ENCODE measurements around the gene FIG4. TPM values are rescaled to one million over a fixed set of nuclear protein-coding genes. Genes with fewer than 3 reads are reported as not detected.
A peak's percentile ranks its signal among the peaks of the same experiment; 100 is the strongest.

Gene FIG4
- total RNA-seq, 1 experiment from 2014 or later: 7.3 TPM

DNA sequence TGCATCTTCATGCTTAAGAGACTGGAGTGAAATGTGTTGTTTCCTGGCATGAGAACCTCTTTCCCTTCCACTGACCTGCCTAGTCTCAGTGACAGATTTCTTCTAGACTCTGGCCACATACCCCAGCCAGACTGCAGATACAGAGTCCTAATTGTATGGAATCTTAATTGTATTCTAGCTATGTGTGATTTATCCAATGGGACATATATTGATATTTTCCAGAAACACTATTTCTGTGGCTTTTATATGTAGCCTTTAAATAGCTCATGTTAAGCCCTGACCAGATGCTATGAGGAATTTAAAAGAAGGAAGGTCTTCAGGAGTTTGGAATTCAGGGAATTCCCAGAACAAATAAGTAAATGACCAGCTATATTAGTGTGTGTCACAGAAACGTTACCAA lies 99.0 kb downstream of the FIG4 start:
- CTCF ChIA-PET: interaction anchor here (1.1 kb wide), 1 partner anchor 250 kb away, joined by 9 read pairs; no protein-coding TSS in a partner anchor
- no TSS peak for BruUV-seq (replicated peaks)

DNA sequence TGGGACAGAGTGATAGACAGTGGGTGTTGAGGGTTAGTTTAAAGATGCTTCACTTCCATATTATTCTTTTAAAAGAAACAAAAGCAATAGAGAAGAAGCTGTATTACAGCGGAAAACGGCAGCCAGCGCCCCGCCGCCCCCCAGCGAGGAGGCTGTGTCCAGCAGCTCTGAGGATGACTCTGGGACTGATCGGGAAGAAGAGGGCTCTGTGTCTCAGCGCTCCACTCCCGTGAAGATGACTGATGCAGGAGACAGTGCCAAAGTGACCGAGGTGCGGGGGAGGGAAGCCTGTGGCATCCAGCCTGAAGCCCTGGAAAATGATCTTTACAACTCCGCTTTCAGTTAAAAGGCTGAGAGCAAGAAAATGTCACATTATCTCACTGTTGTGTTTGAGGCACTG lies 100.2 kb downstream of the FIG4 start:
- Mint-ChIP-seq H3K9me3 (ENCODE audit: unreplicated experiment) (no peaks in the 10 kb centered on the region), H3K4me1 (ENCODE audit: low read depth, unreplicated experiment) (no peaks in the 10 kb centered on the region), H3K27me3 (ENCODE audit: insufficient read depth, unreplicated experiment) (no peaks in the 10 kb centered on the region), H3K4me3 (ENCODE audit: unreplicated experiment) (no peak overlapping the region), H3K27ac (ENCODE audit: unreplicated experiment) (no peak overlapping the region), H3K36me3 (ENCODE audit: insufficient read depth, unreplicated experiment) (peaks cover 4% of the 10 kb centered on the region)
- no peaks in the 10 kb centered on the region; the same call in 1 of the 2 replicates for H3K36me3 ChIP-seq (ENCODE audit: control insufficient read depth, insufficient read depth, low read length)
- ChIA-PET CTCF (no interaction called here), POLR2A (no interaction called here)
- H3K4me3 ChIP-seq (ENCODE audit: low read depth, low read length): no peak overlapping the region
- BruUV-seq (replicated peaks): no TSS peak
- intact Hi-C loops (cut with micrococcal nuclease; ENCODE audit: unreplicated experiment): loop anchor here (5.0 kb wide), 1 partner anchor 84 kb away; no protein-coding TSS in a partner anchor
- no peaks in the 10 kb centered on the region for H3K9me3 ChIP-seq
- H3K27me3 ChIP-seq (replicated peaks; ENCODE audit: control insufficient read depth, insufficient read depth, low read length): no peaks in the 10 kb centered on the region
- no peak for DNase-seq
- TF ChIP-seq, protein P1, sequence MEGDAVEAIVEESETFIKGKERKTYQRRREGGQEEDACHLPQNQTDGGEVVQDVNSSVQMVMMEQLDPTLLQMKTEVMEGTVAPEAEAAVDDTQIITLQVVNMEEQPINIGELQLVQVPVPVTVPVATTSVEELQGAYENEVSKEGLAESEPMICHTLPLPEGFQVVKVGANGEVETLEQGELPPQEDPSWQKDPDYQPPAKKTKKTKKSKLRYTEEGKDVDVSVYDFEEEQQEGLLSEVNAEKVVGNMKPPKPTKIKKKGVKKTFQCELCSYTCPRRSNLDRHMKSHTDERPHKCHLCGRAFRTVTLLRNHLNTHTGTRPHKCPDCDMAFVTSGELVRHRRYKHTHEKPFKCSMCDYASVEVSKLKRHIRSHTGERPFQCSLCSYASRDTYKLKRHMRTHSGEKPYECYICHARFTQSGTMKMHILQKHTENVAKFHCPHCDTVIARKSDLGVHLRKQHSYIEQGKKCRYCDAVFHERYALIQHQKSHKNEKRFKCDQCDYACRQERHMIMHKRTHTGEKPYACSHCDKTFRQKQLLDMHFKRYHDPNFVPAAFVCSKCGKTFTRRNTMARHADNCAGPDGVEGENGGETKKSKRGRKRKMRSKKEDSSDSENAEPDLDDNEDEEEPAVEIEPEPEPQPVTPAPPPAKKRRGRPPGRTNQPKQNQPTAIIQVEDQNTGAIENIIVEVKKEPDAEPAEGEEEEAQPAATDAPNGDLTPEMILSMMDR (IDR thresholded peaks at IDR 0.05; ENCODE audit: insufficient read depth in 1 of 2, low read depth in 1 of 2, low read length in 1 of 2, severe bottlenecking in 1 of 2, unreplicated experiment in 1 of 2): no peak
- H3K4me1 ChIP-seq: peaks cover 51% of the 10 kb centered on the region

More for the DNA sequence above, 99.0 kb downstream of the FIG4 start:
- Histone ChIP-seq H3K27me3 (replicated peaks; ENCODE audit: control insufficient read depth, insufficient read depth, low read length) (no peaks in the 10 kb centered on the region), H3K9me3 (no peaks in the 10 kb centered on the region), H3K4me3 (ENCODE audit: low read depth, low read length) (no peak overlapping the region), H3K36me3 (ENCODE audit: control insufficient read depth, insufficient read depth, low read length) (no peaks in the 10 kb centered on the region; the same call in 1 of the 2 replicates), H3K4me1 (peaks cover 51% of the 10 kb centered on the region)
- Mint-ChIP-seq H3K4me1 (ENCODE audit: low read depth, unreplicated experiment) (no peaks in the 10 kb centered on the region), H3K27ac (ENCODE audit: unreplicated experiment) (no peak overlapping the region), H3K9me3 (ENCODE audit: unreplicated experiment) (no peaks in the 10 kb centered on the region), H3K27me3 (ENCODE audit: insufficient read depth, unreplicated experiment) (no peaks in the 10 kb centered on the region), H3K4me3 (ENCODE audit: unreplicated experiment) (no peak overlapping the region), H3K36me3 (ENCODE audit: insufficient read depth, unreplicated experiment) (no peaks in the 10 kb centered on the region)
- POLR2A ChIA-PET: no interaction called here
- no peak for DNase-seq
- intact Hi-C loops (cut with micrococcal nuclease; ENCODE audit: unreplicated experiment): loop anchor here (5.0 kb wide), 1 partner anchor 83 kb away; no protein-coding TSS in a partner anchor
- TF ChIP-seq, protein P1 (IDR thresholded peaks at IDR 0.05; ENCODE audit: insufficient read depth in 1 of 2, low read depth in 1 of 2, low read length in 1 of 2, severe bottlenecking in 1 of 2, unreplicated experiment in 1 of 2): no peak

DNA sequence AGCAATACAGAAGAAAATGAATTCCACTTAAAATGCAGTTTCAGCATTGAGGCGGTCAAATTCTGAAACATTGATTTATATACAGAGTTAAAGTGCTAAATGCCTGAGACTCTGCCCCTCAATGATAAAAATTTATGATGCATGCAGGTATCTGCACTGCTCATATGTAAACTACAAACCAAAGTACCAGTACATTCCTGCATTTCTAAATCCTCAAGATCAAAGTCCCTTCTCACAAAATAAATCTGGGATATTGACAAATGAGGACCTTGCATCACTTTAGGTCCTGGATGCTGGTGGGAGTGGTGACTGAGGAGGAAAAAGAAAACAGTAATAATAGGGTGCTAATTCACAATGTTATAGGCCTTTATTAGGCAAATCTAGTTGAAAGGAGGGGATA lies 101.9 kb downstream of the FIG4 start:
- intact Hi-C loops (cut with micrococcal nuclease; ENCODE audit: unreplicated experiment): loop anchor here (5.0 kb wide), 1 partner anchor 86 kb away; no protein-coding TSS in a partner anchor
- H3K9me3 ChIP-seq: no peaks in the 10 kb centered on the region
- no peaks in the 10 kb centered on the region for H3K4me1 Mint-ChIP-seq (ENCODE audit: low read depth, unreplicated experiment)
- no TSS peak for BruUV-seq (replicated peaks)
- no peaks in the 10 kb centered on the region for H3K27me3 ChIP-seq (replicated peaks; ENCODE audit: control insufficient read depth, insufficient read depth, low read length)
- no peak overlapping the region for H3K4me3 Mint-ChIP-seq (ENCODE audit: unreplicated experiment)
- peaks cover 51% of the 10 kb centered on the region for H3K4me1 ChIP-seq
- H3K27ac Mint-ChIP-seq (ENCODE audit: unreplicated experiment): no peak overlapping the region
- TF ChIP-seq, protein P1 (IDR thresholded peaks at IDR 0.05; ENCODE audit: insufficient read depth in 1 of 2, low read depth in 1 of 2, low read length in 1 of 2, severe bottlenecking in 1 of 2, unreplicated experiment in 1 of 2): no peak
- peaks cover 6% of the 10 kb centered on the region for H3K36me3 Mint-ChIP-seq (ENCODE audit: insufficient read depth, unreplicated experiment)
- H3K27me3 Mint-ChIP-seq (ENCODE audit: insufficient read depth, unreplicated experiment): no peaks in the 10 kb centered on the region
- ChIA-PET CTCF (interaction anchor here (0.7 kb wide), 2 partner anchors 9 to 718 kb away, joined by 3 read pairs; no protein-coding TSS in a partner anchor), POLR2A (no interaction called here)
- H3K9me3 Mint-ChIP-seq (ENCODE audit: unreplicated experiment): no peaks in the 10 kb centered on the region
- no peaks in the 10 kb centered on the region; the same call in 1 of the 2 replicates for H3K36me3 ChIP-seq (ENCODE audit: control insufficient read depth, insufficient read depth, low read length)
- H3K4me3 ChIP-seq (ENCODE audit: low read depth, low read length): no peak overlapping the region
- peak in 1 of 2 experiments; percentile 25 for DNase-seq

Measured in Caco-2 (cell line).